GM18508 (cell line): ENCODE results near the gene SPTBN2.
"Not testable (repeated sequence)": the region's sequence is repeated elsewhere in the genome, so short reads cannot be mapped to it uniquely, and the experiment has no call there.

ENCODE experiments used
- ATAC-seq: cut with Tn5 transposase; IDR thresholded peaks from one replicate; pipeline ENCODE4 v1.9.1; 2021; ENCODE audit warnings: moderate number of reproducible peaks; ENCODE audit not compliant: insufficient read depth, unreplicated experiment

SPTBN2 gene

DNA sequence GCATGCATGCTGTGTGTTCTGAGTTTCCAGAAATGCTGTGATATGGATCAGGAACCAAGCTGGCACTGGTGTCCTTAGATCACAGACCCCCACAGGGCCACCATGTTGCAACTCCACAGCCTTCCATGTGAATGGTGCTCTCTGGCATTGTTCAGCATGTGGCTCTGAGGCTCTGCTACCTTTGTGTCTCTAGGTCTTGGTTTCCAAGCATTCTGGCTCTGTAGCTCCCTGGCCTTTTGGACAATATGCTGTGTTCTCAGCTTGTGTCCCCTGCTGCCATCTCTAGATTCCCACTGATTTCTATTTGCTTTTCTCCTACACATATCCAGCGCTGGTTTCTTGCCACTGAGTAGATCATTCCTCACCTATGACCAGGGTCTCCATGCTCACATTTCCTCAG, 3.9 kb downstream of the SPTBN2 start:
- no peak for ATAC-seq

DNA sequence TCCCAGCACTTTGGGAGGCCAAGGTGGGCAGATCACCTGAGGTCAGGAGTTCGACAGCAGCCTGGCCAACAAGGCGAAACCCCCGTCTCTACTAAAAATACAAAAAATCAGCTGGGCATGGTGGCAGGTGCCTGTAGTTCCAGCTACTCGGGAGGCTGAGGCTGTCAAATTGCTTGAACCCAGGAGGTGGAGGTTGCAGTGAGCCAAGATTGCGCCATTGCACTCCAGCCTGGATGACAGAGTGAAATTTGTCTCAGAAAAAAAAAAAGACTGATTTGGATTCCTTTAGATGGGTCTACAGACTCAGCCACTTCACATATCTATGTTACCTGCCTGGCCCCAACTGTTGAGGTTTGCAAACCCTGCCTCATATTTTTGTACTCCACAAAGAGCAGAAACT, 4.8 kb downstream of the SPTBN2 start:
- ATAC-seq = not testable (repeated sequence)

DNA sequence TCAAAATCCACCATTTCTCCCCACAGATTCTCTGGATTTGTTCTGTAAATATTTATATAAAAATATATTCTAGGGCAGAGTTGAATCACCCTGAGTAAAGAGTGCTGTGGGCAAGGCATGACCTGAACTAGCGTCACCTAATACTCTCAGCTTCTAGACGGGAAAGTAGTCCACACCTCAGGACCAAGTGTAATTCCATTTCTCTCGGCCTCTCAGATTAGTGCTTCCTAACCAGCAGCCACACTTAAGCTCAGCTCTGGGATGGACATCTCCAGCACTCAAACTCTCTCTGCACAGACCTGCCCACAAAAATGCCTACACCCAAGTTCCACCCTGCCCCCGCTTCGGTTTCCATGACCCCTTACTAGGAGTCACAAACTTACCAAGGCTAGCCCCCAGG, 5.3 kb downstream of the SPTBN2 start:
- no peak for ATAC-seq

DNA sequence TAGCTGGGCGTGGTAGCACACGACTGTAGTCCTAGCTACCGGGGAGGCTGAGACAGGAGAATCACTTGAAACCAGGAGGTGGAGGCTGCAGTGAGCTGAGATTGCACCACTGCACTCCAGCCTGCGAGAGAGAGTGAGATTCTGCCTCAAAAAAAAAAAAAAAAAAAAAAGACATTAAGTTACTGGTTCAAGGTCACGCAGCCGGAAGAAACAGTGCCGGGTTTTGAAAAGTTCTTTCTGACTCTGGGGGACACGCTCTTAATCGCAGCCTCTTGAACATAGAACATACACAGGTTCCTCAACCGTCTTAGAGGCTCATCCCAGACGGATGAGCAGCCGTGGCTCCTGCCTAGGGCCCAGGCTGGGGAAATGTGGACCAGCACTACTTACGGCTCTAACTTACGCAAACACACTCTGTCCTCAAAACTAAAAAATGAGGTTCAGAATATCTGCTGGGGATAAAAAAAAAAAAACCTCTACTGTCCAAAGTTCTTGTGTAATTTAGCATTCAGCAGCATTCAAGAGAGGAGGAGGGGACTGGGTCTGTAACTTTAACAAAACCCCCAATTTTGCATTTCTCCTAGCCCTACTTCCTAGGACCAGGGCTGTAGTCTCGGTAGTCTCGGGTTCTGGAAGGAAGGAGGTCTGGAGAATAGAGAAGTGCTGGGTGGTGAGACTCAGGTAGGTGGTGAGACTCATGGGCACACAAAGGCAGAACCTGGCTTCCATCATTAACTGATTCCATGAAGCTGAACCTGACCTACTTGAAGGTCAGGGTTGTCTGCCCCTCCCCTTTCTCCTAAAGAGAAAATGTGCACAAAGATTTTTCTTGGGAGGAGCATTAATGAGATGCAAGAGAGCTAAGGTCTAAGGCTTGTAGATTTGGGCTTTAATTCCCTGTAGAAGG, 6.0 kb downstream of the SPTBN2 start:
- no peak for ATAC-seq

DNA sequence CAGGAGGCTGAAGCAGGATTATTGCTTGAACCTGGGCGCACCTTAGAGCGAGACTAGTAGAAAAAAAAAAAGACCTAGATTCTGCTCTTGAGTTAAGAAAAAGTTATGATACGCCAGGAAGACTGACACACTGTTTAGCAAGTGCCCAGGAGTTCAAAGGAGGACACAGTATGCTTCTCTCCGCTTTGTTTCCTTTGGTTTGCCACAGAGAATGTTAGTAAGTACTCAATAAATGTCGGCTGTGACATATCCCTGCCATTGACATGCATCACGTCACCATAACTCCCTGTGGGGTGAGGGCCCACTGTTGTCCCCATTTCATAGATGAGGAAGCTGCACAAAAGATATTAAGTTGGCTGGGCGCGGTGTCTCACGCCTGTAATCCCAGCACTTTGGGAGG, 7.1 kb downstream of the SPTBN2 start:
- no peak for ATAC-seq

DNA sequence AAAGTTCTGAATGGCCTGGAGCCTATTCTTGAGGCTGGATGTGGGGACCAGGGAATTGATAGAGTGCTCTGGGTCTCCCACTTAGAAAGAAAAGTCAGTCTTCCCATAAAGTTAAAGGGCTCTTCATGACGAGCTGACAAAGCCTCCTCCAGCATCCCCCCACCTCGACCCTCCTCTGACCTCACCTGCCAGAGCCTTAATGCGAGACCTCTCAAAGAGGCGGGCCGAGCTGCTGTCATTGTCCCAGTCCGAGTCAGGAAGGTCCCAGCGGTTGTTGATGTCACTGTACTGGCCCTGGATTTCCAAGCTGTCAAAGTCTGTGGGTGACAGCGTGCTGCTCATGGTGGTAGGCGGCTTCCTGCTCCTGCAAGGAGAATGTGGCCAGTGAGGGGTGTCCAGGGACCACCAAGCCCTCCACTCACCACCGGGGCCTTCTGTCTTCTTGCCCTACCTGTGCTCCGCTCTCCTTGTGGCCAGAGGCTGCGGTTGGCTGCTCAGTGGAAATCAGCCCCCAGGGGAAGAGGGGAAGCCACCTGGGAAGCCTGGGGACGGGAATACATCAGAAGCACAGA, 8.0 kb downstream of the SPTBN2 start:
- ATAC-seq = no peak

DNA sequence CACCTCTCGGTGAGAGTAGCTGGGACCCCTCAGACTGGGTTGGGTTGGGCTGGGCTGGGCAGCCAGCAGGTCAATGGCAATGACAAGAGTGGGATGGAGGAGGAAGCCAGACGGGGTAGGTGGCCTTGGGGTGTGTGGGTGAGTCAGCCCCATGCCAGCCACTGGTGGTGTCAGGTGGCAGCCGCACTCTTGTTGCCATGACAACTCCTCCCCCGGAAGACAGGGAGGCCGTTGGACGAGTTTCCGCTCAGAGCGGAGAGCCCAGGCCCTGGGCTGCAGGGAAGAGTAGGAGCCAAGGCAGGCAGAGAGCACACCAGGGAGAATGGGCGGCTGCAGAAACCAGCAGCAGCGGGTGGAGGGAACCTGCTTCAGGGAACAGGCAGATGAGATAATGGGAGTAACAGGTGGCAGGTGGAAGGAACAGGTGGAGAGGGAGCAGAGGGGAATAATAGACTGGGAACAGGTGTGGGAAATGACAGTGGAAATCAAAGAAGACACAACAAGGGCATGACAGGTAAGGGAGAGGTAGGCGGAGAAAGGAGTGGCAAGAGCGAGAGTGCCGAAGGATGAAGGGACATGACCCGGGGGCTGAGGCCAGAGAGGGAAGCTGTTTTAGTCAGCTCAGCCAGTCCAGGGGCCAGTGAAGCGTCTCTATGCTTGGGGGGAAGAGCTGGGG, 8.7 kb downstream of the SPTBN2 start:
- ATAC-seq = no peak

DNA sequence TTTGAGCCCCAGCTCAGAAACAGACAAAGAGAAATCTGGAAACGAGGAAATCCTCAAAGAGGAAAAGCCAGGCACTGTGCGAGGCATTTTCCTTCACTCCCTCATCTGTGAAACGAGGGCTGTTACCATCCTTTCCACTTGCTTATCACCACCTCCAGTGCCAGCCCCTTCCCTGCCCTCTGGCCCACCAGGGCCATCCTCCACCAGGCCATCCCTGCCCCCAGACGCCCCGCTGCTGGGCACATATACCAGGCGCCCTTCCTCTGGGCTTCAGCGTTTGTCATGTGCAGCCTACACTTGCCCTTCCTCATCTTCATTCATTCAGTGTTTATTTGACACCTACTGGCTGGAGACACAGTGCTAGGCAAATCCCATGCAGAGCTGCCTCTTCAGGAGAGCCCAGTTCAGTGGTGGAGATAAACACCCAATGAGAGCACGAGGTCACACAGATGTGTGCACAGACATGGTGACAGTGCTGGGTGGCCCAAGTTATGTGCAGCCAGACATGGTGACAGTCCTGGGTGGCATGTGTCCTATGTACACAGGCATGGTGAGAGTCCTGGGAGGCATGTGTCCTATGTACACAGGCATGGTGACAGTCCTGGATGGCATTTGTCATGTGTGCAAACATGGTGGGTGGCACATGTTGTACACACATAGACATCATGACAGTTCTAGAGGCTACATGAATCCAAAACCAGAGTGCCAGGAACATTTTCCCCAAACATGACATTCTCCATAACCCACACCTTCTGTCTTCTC, 9.7 kb downstream of the SPTBN2 start:
- no peak for ATAC-seq

DNA sequence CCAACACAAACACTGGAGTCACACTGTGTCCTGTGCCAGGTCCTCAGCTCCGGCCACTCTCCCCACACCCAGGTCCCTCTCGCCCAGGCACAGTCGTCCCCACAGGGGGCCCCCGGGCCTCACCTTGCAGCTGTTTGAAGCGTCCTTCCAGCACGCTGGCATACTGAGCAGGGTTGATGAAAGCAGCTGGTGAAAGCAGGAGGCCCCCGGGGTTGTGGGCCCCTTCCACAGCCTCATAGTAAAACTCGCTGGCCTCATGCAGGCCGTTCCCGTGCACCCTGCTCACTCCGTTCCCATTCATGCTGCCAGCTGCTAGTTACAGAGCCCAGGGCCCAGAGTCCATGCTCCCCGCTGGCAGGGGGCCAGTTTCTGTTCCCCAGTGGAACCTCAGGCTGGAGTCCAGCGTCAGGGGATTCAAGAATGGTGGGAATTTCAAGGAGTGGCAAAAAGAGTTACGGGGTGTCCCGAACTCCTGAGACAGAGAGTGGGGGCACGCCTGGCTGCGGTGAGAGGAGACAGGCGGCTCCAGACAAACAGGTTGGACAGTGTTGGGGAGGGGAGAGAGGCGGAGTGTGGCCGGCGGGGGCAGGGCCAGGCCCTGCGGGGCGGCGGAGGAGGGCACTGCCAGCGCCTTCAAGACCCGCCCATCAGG, 10.6 kb downstream of the SPTBN2 start:
- ATAC-seq = no peak

DNA sequence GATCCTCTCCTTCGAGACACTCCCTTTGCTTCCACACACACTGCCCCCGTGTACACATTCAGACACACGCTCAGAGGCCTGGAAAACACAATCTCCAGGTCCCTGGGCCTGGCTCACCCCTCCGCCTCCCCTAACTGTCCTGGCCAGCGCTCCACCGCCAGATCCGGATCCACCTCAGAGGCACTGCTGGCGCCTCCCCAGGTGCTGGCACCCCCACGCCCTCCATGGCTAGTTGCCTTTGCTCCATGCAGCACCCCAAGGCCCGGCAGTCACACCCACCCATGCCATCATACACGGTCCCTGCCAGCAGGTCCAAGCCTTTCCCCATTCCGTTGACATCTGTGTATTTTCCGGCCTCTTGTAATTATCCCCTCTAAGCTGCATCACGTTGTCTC, 11.1 kb downstream of the SPTBN2 start:
- ATAC-seq = no peak

DNA sequence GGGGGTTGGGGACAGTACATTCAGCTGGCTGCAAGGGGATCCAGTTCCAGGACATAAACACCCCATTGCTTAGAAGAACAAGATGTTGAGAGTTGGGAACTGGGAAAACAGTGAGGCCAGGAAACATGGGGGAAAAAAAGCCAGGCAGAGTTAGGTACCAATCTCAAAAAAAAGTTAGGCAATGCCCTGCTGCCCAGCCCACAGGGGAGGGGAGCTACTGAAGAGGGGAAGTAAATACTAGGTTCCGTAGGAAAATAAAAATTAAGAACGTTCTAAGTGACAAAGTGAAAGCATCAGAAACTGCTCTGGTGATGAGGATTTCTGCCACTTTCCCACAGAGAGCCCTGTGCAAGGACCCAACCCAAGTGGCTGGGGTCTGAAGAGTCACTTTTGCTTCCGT, 12.0 kb downstream of the SPTBN2 start:
- ATAC-seq = no peak

DNA sequence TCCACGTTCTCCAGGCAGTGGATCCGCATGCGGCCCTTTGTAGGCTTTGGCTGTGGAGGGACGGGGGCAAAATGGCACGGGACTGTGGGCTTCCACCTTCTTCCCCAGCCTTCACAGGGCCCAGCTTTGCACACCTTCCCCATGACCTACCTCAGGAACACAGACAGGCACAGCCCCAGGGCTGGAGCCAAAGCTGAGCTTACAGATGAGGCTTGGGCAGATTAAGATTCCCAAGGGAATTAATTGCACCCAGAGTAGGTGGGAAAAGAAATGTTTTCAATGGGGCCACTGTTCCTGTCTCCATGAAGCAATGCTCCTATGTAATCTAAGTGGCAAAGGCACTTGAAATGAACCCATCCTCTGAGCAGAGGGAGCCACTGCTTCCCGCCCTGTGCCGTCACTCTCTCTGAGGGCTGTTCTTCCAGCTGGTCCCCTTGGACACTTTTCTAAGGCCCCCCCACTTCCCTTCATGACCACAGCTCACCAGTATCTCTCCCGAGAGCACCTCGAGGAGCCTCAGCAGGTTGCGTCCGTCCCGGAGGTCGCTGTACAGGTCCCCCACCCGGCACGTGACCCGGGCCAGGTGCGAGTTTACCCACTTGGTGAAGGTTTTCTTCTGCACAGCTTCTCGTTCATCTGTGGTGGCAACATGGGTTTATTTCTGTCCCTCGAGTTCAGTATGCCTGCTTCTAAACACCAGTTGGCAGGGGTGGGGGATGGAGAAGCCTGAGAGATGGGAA, 13.5 kb downstream of the SPTBN2 start:
- ATAC-seq = no peak

DNA sequence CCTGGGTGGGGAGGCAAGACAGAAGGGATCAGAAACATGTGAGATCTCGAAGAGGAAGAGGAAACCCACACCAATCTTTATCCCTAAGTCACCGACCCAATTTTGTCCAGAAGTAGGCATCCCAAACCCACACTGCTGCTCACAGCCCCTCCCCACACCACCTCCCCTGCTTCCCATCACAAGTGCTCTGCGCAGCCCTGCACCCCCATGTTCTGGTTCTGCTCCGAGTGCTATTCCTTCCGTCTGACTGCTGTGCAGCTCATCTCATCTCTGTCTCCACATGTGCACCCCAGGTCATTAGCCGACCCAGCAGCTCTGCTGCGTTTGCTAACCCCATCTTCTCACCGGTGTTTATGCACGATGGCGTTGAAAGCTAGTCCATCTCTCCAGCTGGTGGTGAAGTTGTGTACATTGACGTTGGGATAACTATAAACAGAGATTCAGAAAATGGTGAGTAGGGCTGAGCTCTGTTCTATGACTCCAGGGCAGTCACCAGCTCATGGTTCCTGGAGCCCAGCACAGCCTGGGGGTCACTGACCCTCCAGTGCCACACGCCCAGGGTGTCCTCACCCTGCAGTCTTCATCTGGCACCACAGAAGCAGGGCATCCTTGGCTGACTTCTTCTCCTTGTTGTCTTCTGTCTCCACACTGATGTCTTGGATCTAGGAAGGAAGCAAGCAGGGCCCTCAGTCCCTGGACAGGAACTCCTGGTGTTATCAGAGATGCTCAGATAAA, 15.1 kb downstream of the SPTBN2 start:
- ATAC-seq = no peak

DNA sequence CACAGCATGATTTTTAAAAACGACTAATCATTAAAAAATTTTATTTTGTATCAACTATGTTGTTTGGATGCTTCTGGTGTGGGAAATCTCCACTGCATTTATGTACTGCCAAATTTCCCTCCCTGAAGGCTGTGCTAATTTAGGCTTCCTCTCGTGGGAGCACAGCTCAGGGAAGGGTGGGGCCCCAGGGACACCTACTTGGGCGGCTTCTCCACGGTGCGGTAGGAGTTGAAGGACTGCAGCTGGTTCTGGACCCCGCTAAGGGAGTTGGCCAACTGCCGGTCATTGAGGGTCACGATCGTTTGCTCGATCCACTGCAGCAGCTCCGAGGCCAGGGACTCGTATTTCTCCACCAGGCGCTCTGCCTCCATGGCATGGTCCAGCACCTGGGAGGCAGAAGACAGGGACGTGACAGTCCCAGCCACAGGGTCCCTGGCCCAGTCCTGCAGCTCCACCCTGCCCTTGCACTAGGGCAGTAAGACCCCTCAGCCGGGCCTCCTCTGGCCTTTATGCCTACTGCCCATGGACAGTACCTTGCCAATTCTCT, 18.6 kb downstream of the SPTBN2 start:
- ATAC-seq = no peak

DNA sequence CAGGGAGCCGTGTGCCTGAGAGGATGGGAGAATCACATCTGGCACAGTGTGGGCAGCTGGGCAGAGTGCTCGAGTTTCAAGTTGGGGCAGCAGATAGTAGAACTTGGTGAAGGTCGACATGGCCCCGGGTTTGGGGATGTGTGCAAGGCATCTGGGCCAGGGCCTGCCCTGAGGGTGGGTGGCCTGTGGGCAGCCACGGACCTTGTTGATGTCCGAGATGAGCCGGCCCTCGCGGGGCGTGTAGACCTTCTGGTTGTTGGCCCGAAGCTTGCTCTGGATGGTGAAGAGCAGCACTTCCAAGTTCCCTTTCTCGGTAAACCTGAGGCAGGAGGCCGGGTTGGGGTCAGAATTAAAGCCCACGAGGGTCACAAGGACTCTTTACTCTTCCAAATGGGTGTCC, 20.3 kb downstream of the SPTBN2 start:
- no peak for ATAC-seq

DNA sequence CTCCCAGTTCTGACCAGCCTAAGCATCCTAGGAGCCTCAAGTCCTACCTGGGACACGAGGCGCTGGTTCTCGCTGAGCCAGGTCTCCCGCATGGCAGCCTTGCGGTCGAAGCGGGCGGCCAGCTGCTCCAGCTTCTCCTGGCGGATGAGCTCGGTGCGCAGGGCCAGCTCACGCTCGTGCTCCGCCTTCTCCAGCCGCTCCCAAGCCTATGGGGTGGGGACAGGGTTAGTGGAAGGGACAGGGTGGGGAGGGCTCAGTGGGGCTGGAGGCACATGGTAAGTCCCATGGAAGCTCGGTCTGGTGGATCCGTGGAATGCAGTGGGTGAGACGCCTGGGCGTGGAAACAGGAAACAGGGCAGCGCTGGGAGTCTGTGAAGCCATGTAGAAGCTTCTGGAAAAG, 20.9 kb downstream of the SPTBN2 start:
- ATAC-seq = no peak

DNA sequence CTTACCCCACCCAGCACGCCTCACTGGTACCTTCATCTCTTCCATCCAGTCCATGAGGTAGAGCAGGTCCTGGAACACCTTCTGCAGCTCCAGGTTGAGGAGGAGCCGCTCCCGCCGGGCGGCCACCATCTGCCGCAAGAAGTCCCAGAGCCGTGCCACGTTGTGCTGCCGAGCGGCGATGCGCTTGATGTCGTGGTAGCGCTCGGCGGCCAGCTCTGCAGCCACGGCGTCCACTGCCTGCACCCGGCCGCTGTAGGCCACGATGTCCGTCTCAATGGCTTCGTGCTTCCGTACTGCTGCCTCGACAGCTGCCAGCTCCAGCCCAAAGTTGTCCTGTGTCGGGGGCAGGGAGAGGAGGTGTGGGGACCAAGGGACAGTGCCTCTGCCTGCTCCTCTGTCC, 21.5 kb downstream of the SPTBN2 start:
- ATAC-seq = no peak

DNA sequence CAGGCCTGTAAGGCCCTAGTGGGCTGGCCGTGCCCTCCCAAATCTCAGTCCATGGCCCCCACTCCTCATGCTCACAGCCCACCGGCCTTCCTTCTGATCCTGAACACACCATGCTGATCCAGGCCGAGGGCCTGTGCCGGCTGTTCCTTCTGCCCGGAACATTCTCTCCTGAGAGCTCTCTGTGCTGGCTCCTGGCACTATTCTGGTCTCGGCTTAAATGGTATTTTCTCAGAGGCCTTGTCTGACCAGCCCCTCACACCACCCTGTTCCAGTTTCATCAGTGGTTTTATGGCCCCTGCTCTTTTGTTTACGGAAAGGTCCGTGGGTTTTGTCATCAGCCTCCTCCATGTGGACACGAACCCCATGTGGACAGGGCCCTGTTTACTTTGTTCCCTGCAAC, 22.0 kb downstream of the SPTBN2 start:
- no peak for ATAC-seq
